Endodermal cell (in vitro differentiated cells): ENCODE results near the gene IFITM10. TPM values are rescaled to one million over a fixed set of nuclear protein-coding genes. Genes with fewer than 3 reads are reported as not detected.

ENCODE experiments used
- DNase-seq: peaks from one replicate; pipeline ENCODE4 v3.0.0-alpha.2; 2017
- H3K27ac ChIP-seq: 2 replicates; pipeline ENCODE4 v1.5.1; 2013; ENCODE audit warnings: mild to moderate bottlenecking, low read depth, low read length, moderate library complexity
- H3K27me3 ChIP-seq: 2 replicates; pipeline ENCODE4 v1.6.1; 2013; ENCODE audit warnings: mild to moderate bottlenecking, low read length, moderate library complexity; ENCODE audit not compliant: insufficient read depth, control insufficient read depth, poor library complexity, severe bottlenecking
- H3K36me3 ChIP-seq: 2 replicates; pipeline ENCODE4 v1.7.0; 2013; ENCODE audit warnings: mild to moderate bottlenecking, low read length, moderate library complexity; ENCODE audit not compliant: control insufficient read depth, insufficient read depth
- H3K4me1 ChIP-seq: one replicate; pipeline ENCODE4 v1.7.0; 2013; ENCODE audit warnings: low read length; ENCODE audit not compliant: control insufficient read depth, insufficient read depth
- H3K4me3 ChIP-seq: 2 replicates; pipeline ENCODE4 v1.5.1; 2013; ENCODE audit warnings: mild to moderate bottlenecking, low read length, moderate library complexity
- H3K9ac ChIP-seq: 2 replicates; pipeline ENCODE4 v1.6.1; 2013; ENCODE audit warnings: mild to moderate bottlenecking, low read length, moderate library complexity; ENCODE audit not compliant: poor library complexity, severe bottlenecking; ENCODE audit errors: extremely low read depth
- H3K9me3 ChIP-seq: 2 replicates; pipeline ENCODE4 v1.6.1; 2013; ENCODE audit warnings: mild to moderate bottlenecking, low read length, moderate library complexity; ENCODE audit not compliant: control insufficient read depth
- H3K27ac Mint-ChIP-seq: 2 replicates; pipeline ENCODE4 v1.8.0; 2020; ENCODE audit warnings: mixed read lengths
- H3K27me3 Mint-ChIP-seq: 2 replicates; pipeline ENCODE4 v1.8.0; 2021; ENCODE audit warnings: mild to moderate bottlenecking, mixed read lengths; ENCODE audit not compliant: insufficient read depth
- H3K36me3 Mint-ChIP-seq: 2 replicates; pipeline ENCODE4 v1.8.0; 2020; ENCODE audit warnings: low read depth, mixed read lengths
- H3K4me1 Mint-ChIP-seq: 2 replicates; pipeline ENCODE4 v1.8.0; 2020; ENCODE audit warnings: mixed read lengths
- H3K4me3 Mint-ChIP-seq: 2 replicates; pipeline ENCODE4 v1.8.0; 2020; ENCODE audit warnings: mild to moderate bottlenecking, moderate library complexity, mixed read lengths
- H3K9me3 Mint-ChIP-seq: 2 replicates; pipeline ENCODE4 v1.8.0; 2020; ENCODE audit warnings: mild to moderate bottlenecking, mixed read lengths
- WGBS, 2 experiments: methylation state at CpG; one replicate each; pipeline versions ENCODE4 v1.1.5 to v1.1.7; 2013; ENCODE audit warnings: missing lambda C conversion rate in 2 of 2, mixed read lengths in 1 of 2; ENCODE audit not compliant: insufficient coverage in 1 of 2, insufficient read length in 1 of 2; 5-methylcytosine and 5-hydroxymethylcytosine counted together
- total RNA-seq, 2 donors: library from RNA; stranded (reverse); fragmentation: NEBNext Ultra II Directional in 1 of 2; extraction: Animal tissue kit (Norgen Biotek cat#: 25700) in 1 of 2; gene quantifications; 2 replicates in 1 of 2; 3 replicates in 1 of 2; pipeline ENCODE4 v1.2.1, GENCODE V29; 2021
- TF ChIP-seq, protein P1 (sequence below): fragments of 200-600 bp; sonication (generic); conservative IDR thresholded peaks from 2 replicates; pipeline ENCODE4 v1.5.0; 2021; ENCODE audit warnings: antibody characterized with exemption, mild to moderate bottlenecking

IFITM10 gene
- total RNA-seq, 2 donors from 2014 or later = 0.75 to 1.0 TPM

DNA sequence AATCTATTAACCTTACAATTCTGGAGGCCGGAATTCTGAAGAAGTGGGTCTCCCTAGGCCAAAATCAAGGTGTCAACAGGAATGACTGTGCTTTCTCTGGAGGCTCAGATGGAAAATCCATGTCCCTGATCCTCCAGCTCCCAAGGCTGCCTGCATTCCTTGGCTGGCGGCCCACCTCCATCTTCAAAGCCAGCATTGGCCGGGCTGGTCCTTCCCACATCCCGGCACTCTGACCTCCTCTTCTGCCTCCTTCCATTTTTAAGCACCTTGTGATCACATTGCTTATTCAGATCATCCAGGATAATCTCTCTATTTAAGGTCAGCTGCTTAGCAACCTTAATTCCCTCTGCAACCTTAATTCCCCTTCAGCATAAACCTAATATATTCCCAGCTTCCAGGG, 36.1 kb upstream of the IFITM10 start:
- no peak overlapping the region for H3K4me3 ChIP-seq
- no peak overlapping the region for H3K9ac ChIP-seq
- DNase-seq = no peak
- H3K27me3 ChIP-seq = peaks cover 14% of the 10 kb centered on the region
- Mint-ChIP-seq H3K27me3 (peaks cover 32% of the 10 kb centered on the region), H3K27ac (no peak overlapping the region), H3K4me1 (peaks cover 8% of the 10 kb centered on the region), H3K36me3 (no peaks in the 10 kb centered on the region), H3K4me3 (no peak overlapping the region), H3K9me3 (no peaks in the 10 kb centered on the region)
- H3K4me1 ChIP-seq = no peaks in the 10 kb centered on the region
- no peaks in the 10 kb centered on the region for H3K9me3 ChIP-seq
- TF ChIP-seq, protein P1, sequence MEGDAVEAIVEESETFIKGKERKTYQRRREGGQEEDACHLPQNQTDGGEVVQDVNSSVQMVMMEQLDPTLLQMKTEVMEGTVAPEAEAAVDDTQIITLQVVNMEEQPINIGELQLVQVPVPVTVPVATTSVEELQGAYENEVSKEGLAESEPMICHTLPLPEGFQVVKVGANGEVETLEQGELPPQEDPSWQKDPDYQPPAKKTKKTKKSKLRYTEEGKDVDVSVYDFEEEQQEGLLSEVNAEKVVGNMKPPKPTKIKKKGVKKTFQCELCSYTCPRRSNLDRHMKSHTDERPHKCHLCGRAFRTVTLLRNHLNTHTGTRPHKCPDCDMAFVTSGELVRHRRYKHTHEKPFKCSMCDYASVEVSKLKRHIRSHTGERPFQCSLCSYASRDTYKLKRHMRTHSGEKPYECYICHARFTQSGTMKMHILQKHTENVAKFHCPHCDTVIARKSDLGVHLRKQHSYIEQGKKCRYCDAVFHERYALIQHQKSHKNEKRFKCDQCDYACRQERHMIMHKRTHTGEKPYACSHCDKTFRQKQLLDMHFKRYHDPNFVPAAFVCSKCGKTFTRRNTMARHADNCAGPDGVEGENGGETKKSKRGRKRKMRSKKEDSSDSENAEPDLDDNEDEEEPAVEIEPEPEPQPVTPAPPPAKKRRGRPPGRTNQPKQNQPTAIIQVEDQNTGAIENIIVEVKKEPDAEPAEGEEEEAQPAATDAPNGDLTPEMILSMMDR = no peak
- H3K27ac ChIP-seq = no peak overlapping the region
- WGBS, 2 experiments = 91 to 95% methylated on average over 4 of the region's 4 CpGs
- no peaks in the 10 kb centered on the region for H3K36me3 ChIP-seq

DNA sequence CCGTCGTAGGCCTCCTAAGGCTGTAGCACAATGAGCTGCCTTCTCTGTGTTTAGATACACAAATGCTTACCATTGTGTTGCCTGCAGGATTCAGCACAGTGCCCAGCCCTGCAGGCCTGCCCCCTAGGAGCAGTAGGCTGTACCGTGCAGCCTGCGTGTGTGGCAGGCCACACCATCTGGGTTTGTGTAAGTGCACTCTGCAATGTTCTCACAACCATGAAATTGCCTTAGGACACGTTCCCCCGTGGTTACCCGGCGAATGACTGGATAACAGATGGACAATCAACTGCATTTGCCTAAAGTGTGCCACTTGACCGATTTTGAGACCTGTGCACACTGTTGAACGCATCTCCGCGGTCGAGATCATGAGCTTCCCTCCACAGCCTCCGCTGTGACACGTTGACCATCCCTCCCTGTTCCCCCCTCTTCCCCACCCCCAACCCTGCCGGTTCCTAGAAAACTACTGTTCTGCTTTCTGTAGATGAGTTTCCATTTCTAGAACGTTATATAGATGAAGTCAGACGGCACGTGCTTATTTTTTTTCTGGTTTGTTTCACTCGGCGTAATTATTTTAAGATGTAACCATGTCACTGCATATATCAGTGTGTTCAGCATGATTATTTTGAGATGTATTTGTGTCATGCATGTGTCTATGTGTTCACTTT, 35.5 kb upstream of the IFITM10 start:
- Mint-ChIP-seq H3K36me3 (no peaks in the 10 kb centered on the region), H3K9me3 (no peaks in the 10 kb centered on the region), H3K4me1 (peaks cover 8% of the 10 kb centered on the region), H3K4me3 (no peak overlapping the region), H3K27ac (no peak overlapping the region), H3K27me3 (peaks cover 28% of the 10 kb centered on the region)
- DNase-seq = no peak
- H3K36me3 ChIP-seq = no peaks in the 10 kb centered on the region
- 83 to 91% methylated on average over 20 to 21 of the region's 21 CpGs for WGBS, 2 experiments
- no peaks in the 10 kb centered on the region for H3K9me3 ChIP-seq
- TF ChIP-seq, protein P1 = no peak
- H3K9ac ChIP-seq = no peak overlapping the region
- no peak overlapping the region for H3K27ac ChIP-seq
- no peaks in the 10 kb centered on the region for H3K4me1 ChIP-seq
- H3K4me3 ChIP-seq = no peak overlapping the region
- peaks cover 11% of the 10 kb centered on the region for H3K27me3 ChIP-seq

DNA sequence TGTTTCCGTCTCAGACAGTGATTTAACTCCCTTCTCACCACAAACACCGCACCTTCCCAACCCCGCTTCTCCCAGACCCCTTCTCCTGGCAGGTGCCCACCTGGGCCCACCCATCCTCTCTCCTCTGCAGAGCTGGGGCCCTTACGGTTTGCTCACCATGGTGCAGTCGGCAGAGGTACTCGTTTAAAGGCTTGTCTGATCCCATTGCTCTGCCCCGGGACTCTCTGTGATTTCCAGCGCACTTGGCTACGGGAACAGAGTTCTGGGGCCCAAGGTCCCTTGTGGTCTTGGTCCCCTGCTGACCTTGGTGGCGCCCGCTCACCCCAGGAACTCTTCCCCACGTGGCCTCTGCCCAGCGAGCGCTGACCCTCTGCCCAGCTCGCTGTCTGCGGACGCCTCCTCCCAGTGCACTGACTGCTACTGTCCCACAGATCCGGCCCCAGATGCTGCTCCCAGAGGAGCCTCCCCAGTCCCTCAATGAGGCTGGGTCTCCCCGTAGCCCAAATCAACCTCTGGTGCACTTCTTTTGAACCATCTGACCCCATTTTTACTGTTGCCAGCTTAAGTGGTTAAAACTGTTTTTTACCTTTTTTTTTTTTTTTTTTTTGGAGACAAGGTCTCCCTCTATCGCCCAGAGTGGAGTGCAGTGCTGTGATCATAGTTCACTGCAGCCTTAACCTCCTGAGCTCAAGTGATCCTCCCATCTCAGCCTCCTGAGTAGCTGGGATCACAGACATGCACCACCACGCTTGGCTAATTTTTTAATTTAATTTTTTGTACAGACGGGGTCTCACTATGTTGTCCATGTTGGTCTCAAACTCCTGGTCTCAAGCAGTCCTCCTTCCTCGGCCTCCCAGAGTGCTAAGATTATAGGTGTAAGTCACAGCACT, 34.6 kb upstream of the IFITM10 start:
- no peaks in the 10 kb centered on the region for H3K9me3 ChIP-seq
- H3K27ac ChIP-seq = no peak overlapping the region
- Mint-ChIP-seq H3K9me3 (no peaks in the 10 kb centered on the region), H3K36me3 (no peaks in the 10 kb centered on the region), H3K4me3 (no peak overlapping the region), H3K27ac (no peak overlapping the region), H3K4me1 (peaks cover 8% of the 10 kb centered on the region), H3K27me3 (peaks cover 21% of the 10 kb centered on the region)
- no peaks in the 10 kb centered on the region for H3K4me1 ChIP-seq
- TF ChIP-seq, protein P1 = no peak
- DNase-seq = no peak
- H3K27me3 ChIP-seq = peaks cover 2% of the 10 kb centered on the region
- H3K4me3 ChIP-seq = no peak overlapping the region
- H3K36me3 ChIP-seq = no peaks in the 10 kb centered on the region
- no peak overlapping the region for H3K9ac ChIP-seq
- WGBS, 2 experiments = 89 to 93% methylated on average over 17 to 23 of the region's 23 CpGs
